HepG2 (cell line): ENCODE data around the gene CNKSR3. TPM values are rescaled to one million over a fixed set of nuclear protein-coding genes. Genes with fewer than 3 reads are reported as not detected.

Experiments
- ATAC-seq: fragments of 200-7000 bp; cut with Tn5 transposase; 3 replicates; pipeline ENCODE4 v1.9.1; 2020; ENCODE audit warnings: mild to moderate bottlenecking, moderate library complexity
- BruUV-seq: library from RNA; stranded (reverse); fragments of 400-500 nt; replicated peaks from 2 replicates; lab custom pipeline; 2021; lab: Mats Ljungman, UMichigan
- CTCF ChIA-PET: fragments of 300-600 bp; formaldehyde crosslinking; extraction: SDS; loops from one replicate; lab custom pipeline; 2021; ENCODE audit warnings: low total read pairs, inconsistent platforms, low intra/inter-chr PET ratio; lab: Yijun Ruan, JAX
- POLR2A ChIA-PET: fragments of 350-600 bp; sonication (Branson Sonifier 250); formaldehyde crosslinking; loops from one replicate; lab custom pipeline; 2020; ENCODE audit warnings: antibody characterized with exemption, inconsistent platforms; lab: Yijun Ruan, JAX
- DNase-seq: peaks from one replicate; pipeline ENCODE4 v3.0.0-alpha.2; 2015; ENCODE audit warnings: low spot score
- FAIRE-seq: peaks from 3 replicates; lab custom pipeline; 2011; peaks lifted over from hg19 to GRCh38; lab: Jason Lieb, UNC
- H2AFZ ChIP-seq: one replicate; pipeline ENCODE4 v1.6.1; 2011; ENCODE audit warnings: low read length, inconsistent platforms
- H3K27ac ChIP-seq: fragments of 300-600 bp; 3 replicates; pipeline ENCODE4 v1.8.0; 2011; ENCODE audit warnings: mixed run types, mild to moderate bottlenecking, mixed read lengths, low read length, inconsistent platforms; ENCODE audit not compliant: insufficient read depth; ENCODE audit errors: extremely low read length
- H3K27me3 ChIP-seq, 2 experiments: fragments of 200-600 bp in 1 of 2; 2 replicates in 1 of 2; 3 replicates in 1 of 2; pipeline versions ENCODE4 v1.6.0 to v1.8.0; 2011; ENCODE audit warnings: low read length in 2 of 2, mild to moderate bottlenecking in 2 of 2, moderate library complexity in 2 of 2, inconsistent platforms in 1 of 2; ENCODE audit not compliant: insufficient read depth in 2 of 2, control insufficient read depth in 1 of 2
- H3K36me3 ChIP-seq, 2 experiments: fragments of 200-600 bp in 1 of 2; replicated peaks in 1 of 2; 2 replicates in 1 of 2; 3 replicates in 1 of 2; pipeline versions ENCODE4 v1.5.1 to v1.8.0; 2011; ENCODE audit warnings: low read length in 2 of 2, inconsistent platforms in 1 of 2; ENCODE audit not compliant: insufficient read depth in 2 of 2, control insufficient read depth in 1 of 2
- H3K4me1 ChIP-seq: 2 replicates; pipeline ENCODE4 v1.5.1; 2012; ENCODE audit warnings: low read length, inconsistent platforms; ENCODE audit not compliant: insufficient read depth
- H3K4me2 ChIP-seq: 2 replicates; pipeline ENCODE4 v1.6.0; 2011; ENCODE audit warnings: low read depth, low read length, inconsistent platforms
- H3K4me3 ChIP-seq, 3 experiments: fragments of 200-600 bp in 1 of 3; sonication (generic), shearing (Covaris generic) in 1 of 3; replicated peaks in 1 of 3; 2 replicates each; pipeline ENCODE4 v1.5.1; 2011 to 2016; ENCODE audit warnings: low read length in 3 of 3, inconsistent platforms in 2 of 3, low read depth in 2 of 3, mild to moderate bottlenecking in 2 of 3, control low read depth in 1 of 3, mixed read lengths in 1 of 3; ENCODE audit not compliant: insufficient read depth in 1 of 3
- H3K79me2 ChIP-seq: one replicate; pipeline ENCODE4 v1.6.1; 2011; ENCODE audit warnings: low read length, inconsistent platforms; ENCODE audit not compliant: insufficient read depth
- H3K9ac ChIP-seq: 2 replicates; pipeline ENCODE4 v1.6.0; 2011; ENCODE audit warnings: mild to moderate bottlenecking, low read depth, low read length, inconsistent platforms; ENCODE audit not compliant: insufficient read depth
- H3K9me3 ChIP-seq: 2 replicates; pipeline ENCODE4 v1.5.1; 2012; ENCODE audit warnings: mild to moderate bottlenecking, low read length
- H4K20me1 ChIP-seq: 2 replicates; pipeline ENCODE4 v1.6.0; 2011; ENCODE audit warnings: inconsistent platforms, mild to moderate bottlenecking, low read length, moderate library complexity; ENCODE audit not compliant: insufficient read depth
- AHR ChIP-seq: IDR thresholded peaks from 2 replicates; pipeline ENCODE4 v1.6.1; 2018; ENCODE audit warnings: missing genetic modification reagents, missing compliant biosample characterization
- ATRX ChIP-seq: sonication (generic); formaldehyde crosslinking; IDR thresholded peaks from 2 replicates; pipeline ENCODE4 v1.4.0; 2020; ENCODE audit warnings: missing genetic modification reagents, borderline replicate concordance
- CHD4 ChIP-seq: fragments of 200-600 bp; sonication (generic); IDR thresholded peaks from 2 replicates; pipeline ENCODE4 v1.7.0; 2017; ENCODE audit warnings: mild to moderate bottlenecking, low read length, borderline replicate concordance
- HNF4A ChIP-seq: sonication (generic); formaldehyde crosslinking; IDR thresholded peaks from 2 replicates; pipeline ENCODE4 v1.4.0; 2020; ENCODE audit warnings: missing genetic modification reagents
- JUND ChIP-seq: sonication (generic); formaldehyde crosslinking; IDR thresholded peaks from 2 replicates; pipeline ENCODE4 v1.8.0; 2022; ENCODE audit warnings: mild to moderate bottlenecking, missing genetic modification reagents
- KAT8 ChIP-seq: IDR thresholded peaks from 2 replicates; pipeline ENCODE4 v1.6.1; 2016; ENCODE audit warnings: missing genetic modification reagents, missing compliant biosample characterization
- MLX ChIP-seq: IDR thresholded peaks from 2 replicates; pipeline ENCODE4 v1.6.1; 2016
- PRMT3 ChIP-seq: sonication (generic); formaldehyde crosslinking; IDR thresholded peaks from 2 replicates; pipeline ENCODE4 v1.8.1; 2022; ENCODE audit warnings: low read depth, mild to moderate bottlenecking, moderate library complexity, missing genetic modification reagents, borderline replicate concordance
- REST ChIP-seq, 2 experiments: IDR thresholded peaks; 2 replicates each; pipeline ENCODE4 v1.6.1; 2011 to 2012; ENCODE audit warnings: low read length in 2 of 2, borderline replicate concordance in 1 of 2, low read depth in 1 of 2, mild to moderate bottlenecking in 1 of 2, moderate library complexity in 1 of 2
- SAFB2 ChIP-seq: sonication (generic); formaldehyde crosslinking; IDR thresholded peaks from 2 replicates; pipeline ENCODE4 v1.5.1; 2020; ENCODE audit warnings: missing genetic modification reagents, low read depth, mild to moderate bottlenecking, borderline replicate concordance
- SIN3B ChIP-seq: fragments of 150-350 bp; IDR thresholded peaks from 2 replicates; pipeline ENCODE4 v1.6.1; 2014; ENCODE audit warnings: low read length
- TARDBP ChIP-seq: sonication (generic); formaldehyde crosslinking; IDR thresholded peaks from 2 replicates; pipeline ENCODE4 v1.8.0; 2022; ENCODE audit warnings: mild to moderate bottlenecking, missing genetic modification reagents
- TBX2 ChIP-seq: sonication (generic); formaldehyde crosslinking; IDR thresholded peaks from 2 replicates; pipeline ENCODE4 v1.5.0; 2020; ENCODE audit warnings: missing genetic modification reagents, mild to moderate bottlenecking, borderline replicate concordance
- ZNF362 ChIP-seq: sonication (generic); formaldehyde crosslinking; IDR thresholded peaks from 2 replicates; pipeline ENCODE4 v1.4.0; 2020; ENCODE audit warnings: missing genetic modification reagents, mild to moderate bottlenecking, borderline replicate concordance
- ZNF710 ChIP-seq: sonication (generic); formaldehyde crosslinking; IDR thresholded peaks from 2 replicates; pipeline ENCODE4 v1.5.0; 2020; ENCODE audit warnings: mild to moderate bottlenecking, missing genetic modification reagents, borderline replicate concordance
- WGBS: methylation state at CpG from one replicate; pipeline ENCODE4 v1.1.6; 2017; ENCODE audit warnings: low lambda C conversion rate; 5-methylcytosine and 5-hydroxymethylcytosine counted together
- in situ Hi-C: cut with HindIII; loops from 2 replicates; pipeline ENCODE4 v1.10.0; 2017; ENCODE audit warnings: low pct_unique_long_range_greater_than_20kb; ENCODE audit not compliant: extremely low pct_ligation_motif_present
- intact Hi-C: fragments of 100-400 bp; cut with micrococcal nuclease; formaldehyde crosslinking; loops from one replicate; pipeline ENCODE4 v1.10.0; 2022; ENCODE audit not compliant: unreplicated experiment
- polyA plus RNA-seq, 8 experiments: library from polyadenylated mRNA; depleted of rRNA in 3 of 8; stranded (reverse) in 7 of 8; unstranded in 1 of 8; fragments of >200 nt; fragmentation: Illumina TruSeq in 4 of 8; extraction: Trizol in 4 of 8; gene quantifications; 2 replicates each; pipeline versions ENCODE4 v1.2.1 to v1.2.3, GENCODE V29; 2011 to 2016; ENCODE audit warnings: low read depth in 4 of 8, missing spikeins in 1 of 8, mixed read lengths in 1 of 8; ENCODE audit not compliant: insufficient read depth in 1 of 8
- total RNA-seq, 5 experiments: library from RNA; depleted of rRNA; stranded (reverse); fragments of >200 nt; fragmentation: Illumina TruSeq; extraction: Trizol; gene quantifications; 2 replicates each; pipeline ENCODE4 v1.2.3, GENCODE V29; 2016; ENCODE audit warnings: low read depth in 1 of 5

CNKSR3 gene
- total and polyA plus RNA-seq, 2 of the 13 experiments (the other 11 are each of a cell fraction or from before 2014, with no cell fraction given): 9.2 to 38.6 TPM

GRCh38 chr6:154460306-154461071, 50.0 kb downstream of the CNKSR3 start:
- CTCF ChIA-PET: no interaction called here
- peak overlapping the region; percentile 78 for H3K4me2 ChIP-seq
- whole genome bisulfite sequencing: 31% methylated on average over 13 of the region's 13 CpGs
- no peaks in the 10 kb centered on the region for H3K9me3 ChIP-seq
- H3K27me3 ChIP-seq: no peaks in the 10 kb centered on the region
- TSS peak; percentile 98 for BruUV-seq
- peak; percentile 92 for ATAC-seq
- FAIRE-seq: peak; percentile 75
- peak overlapping the region; percentile 81 for H3K27ac ChIP-seq
- H4K20me1 ChIP-seq: no peaks in the 10 kb centered on the region
- H2AFZ ChIP-seq: no peak overlapping the region
- peak overlapping the region; percentile 22 to 59 (median 34); a peak in 5 of 6 replicates for H3K4me3 ChIP-seq
- POLR2A ChIA-PET: interaction anchor here (1.0 to 4.7 kb wide), 9 partner anchors 9 to 49 kb away, joined by 3 to 48 read pairs (median 6); partner anchors contain the start of gene CNKSR3
- intact Hi-C loops: loop anchor here (1.0 kb wide), 3 partner anchors 17 to 73 kb away; no protein-coding TSS in a partner anchor
- H3K79me2 ChIP-seq: peaks cover 77% of the 10 kb centered on the region
- H3K4me1 ChIP-seq: peaks cover 72% of the 10 kb centered on the region
- in situ Hi-C loops: no loop called here
- peak; percentile 95 for DNase-seq
- H3K36me3 ChIP-seq: peaks cover 0 to 3% of the 10 kb centered on the region in 2 experiments; a peak in 4 of 5 replicates
- peak overlapping the region; percentile 59 for H3K9ac ChIP-seq
- peak; percentile 80 for TF ChIP-seq JUND (CRISPR knock-in tag)
- no peak for TF ChIP-seq PRMT3 (CRISPR knock-in tag)
- TF ChIP-seq TARDBP (CRISPR knock-in tag): peak; percentile 40; the same call in 1 of the 2 replicates
- peak; percentile 80; the same call in 1 of the 2 replicates for TF ChIP-seq TBX2
- TF ChIP-seq AHR (CRISPR knock-in tag): 0 out of 2 replicates have a peak, but pooled peaks have one; percentile 61
- TF ChIP-seq CHD4: peak; percentile 57; the same call in 1 of the 2 replicates
- peak; percentile 71; the same call in 1 of the 2 replicates for TF ChIP-seq ZNF362 (CRISPR knock-in tag)
- TF ChIP-seq HNF4A (CRISPR knock-in tag): peak; percentile 86
- TF ChIP-seq SIN3B: no peak
- TF ChIP-seq ATRX: no peak
- TF ChIP-seq REST (IDR thresholded peaks at IDR 0.05; ENCODE audit: borderline replicate concordance in 1 of 2, low read depth in 1 of 2, low read length in 2 of 2): peak in 1 of 2 experiments; percentile 16; a peak in 1 of 4 replicates
- TF ChIP-seq ZNF710 (CRISPR knock-in tag): peak; percentile 90; the same call in 1 of the 2 replicates
- 0 out of 2 replicates have a peak, but pooled peaks have one; percentile 33 for TF ChIP-seq MLX (CRISPR knock-in tag)
- TF ChIP-seq SAFB2 (CRISPR knock-in tag): no peak
- TF ChIP-seq KAT8 (CRISPR knock-in tag): peak; percentile 64; the same call in 1 of the 2 replicates
